Measurements from ENCODE around the gene PKN1. TPM values are rescaled to one million over a fixed set of nuclear protein-coding genes. Genes with fewer than 3 reads are reported as not detected.

Gene PKN1
- total and polyA plus RNA-seq, 9 of the 15 experiments (the other 6 are each of a cell fraction or from before 2014, with no cell fraction given): 0.30 to 228 (median 77.5) TPM

DNA sequence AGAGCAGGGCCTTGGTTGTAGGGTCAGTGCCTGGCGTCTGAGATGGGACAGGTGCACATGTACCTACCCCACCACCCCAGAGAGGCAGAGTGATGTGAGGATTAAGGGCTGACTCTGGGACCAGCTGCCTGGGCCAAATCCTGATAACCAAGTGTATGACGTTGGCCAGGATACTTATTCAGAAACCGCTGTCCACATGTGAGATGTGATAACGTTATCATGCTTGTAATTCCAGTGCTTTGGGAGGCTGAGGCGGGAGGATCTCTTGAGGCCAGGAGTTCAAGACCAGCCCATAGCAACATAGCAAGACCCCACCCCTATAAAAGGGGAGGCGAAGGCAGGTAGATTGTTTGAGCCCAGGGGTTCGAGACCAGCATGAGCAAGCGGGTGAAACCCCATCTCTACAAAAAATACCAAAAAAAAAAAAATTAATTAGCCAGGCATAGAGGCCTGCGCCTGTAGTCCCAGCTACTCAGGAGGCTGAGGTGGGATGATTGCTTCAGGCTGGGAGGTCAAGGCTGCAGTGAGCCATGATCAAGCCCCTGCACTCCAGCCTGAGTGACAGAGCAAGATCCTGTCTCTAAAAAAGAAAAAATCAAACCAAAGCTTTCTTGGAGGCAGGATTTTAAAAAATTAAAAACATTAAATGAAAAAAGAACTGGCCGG is 41.8 kb upstream of the PKN1 start (continued):
- TF ChIP-seq, protein P1, sequence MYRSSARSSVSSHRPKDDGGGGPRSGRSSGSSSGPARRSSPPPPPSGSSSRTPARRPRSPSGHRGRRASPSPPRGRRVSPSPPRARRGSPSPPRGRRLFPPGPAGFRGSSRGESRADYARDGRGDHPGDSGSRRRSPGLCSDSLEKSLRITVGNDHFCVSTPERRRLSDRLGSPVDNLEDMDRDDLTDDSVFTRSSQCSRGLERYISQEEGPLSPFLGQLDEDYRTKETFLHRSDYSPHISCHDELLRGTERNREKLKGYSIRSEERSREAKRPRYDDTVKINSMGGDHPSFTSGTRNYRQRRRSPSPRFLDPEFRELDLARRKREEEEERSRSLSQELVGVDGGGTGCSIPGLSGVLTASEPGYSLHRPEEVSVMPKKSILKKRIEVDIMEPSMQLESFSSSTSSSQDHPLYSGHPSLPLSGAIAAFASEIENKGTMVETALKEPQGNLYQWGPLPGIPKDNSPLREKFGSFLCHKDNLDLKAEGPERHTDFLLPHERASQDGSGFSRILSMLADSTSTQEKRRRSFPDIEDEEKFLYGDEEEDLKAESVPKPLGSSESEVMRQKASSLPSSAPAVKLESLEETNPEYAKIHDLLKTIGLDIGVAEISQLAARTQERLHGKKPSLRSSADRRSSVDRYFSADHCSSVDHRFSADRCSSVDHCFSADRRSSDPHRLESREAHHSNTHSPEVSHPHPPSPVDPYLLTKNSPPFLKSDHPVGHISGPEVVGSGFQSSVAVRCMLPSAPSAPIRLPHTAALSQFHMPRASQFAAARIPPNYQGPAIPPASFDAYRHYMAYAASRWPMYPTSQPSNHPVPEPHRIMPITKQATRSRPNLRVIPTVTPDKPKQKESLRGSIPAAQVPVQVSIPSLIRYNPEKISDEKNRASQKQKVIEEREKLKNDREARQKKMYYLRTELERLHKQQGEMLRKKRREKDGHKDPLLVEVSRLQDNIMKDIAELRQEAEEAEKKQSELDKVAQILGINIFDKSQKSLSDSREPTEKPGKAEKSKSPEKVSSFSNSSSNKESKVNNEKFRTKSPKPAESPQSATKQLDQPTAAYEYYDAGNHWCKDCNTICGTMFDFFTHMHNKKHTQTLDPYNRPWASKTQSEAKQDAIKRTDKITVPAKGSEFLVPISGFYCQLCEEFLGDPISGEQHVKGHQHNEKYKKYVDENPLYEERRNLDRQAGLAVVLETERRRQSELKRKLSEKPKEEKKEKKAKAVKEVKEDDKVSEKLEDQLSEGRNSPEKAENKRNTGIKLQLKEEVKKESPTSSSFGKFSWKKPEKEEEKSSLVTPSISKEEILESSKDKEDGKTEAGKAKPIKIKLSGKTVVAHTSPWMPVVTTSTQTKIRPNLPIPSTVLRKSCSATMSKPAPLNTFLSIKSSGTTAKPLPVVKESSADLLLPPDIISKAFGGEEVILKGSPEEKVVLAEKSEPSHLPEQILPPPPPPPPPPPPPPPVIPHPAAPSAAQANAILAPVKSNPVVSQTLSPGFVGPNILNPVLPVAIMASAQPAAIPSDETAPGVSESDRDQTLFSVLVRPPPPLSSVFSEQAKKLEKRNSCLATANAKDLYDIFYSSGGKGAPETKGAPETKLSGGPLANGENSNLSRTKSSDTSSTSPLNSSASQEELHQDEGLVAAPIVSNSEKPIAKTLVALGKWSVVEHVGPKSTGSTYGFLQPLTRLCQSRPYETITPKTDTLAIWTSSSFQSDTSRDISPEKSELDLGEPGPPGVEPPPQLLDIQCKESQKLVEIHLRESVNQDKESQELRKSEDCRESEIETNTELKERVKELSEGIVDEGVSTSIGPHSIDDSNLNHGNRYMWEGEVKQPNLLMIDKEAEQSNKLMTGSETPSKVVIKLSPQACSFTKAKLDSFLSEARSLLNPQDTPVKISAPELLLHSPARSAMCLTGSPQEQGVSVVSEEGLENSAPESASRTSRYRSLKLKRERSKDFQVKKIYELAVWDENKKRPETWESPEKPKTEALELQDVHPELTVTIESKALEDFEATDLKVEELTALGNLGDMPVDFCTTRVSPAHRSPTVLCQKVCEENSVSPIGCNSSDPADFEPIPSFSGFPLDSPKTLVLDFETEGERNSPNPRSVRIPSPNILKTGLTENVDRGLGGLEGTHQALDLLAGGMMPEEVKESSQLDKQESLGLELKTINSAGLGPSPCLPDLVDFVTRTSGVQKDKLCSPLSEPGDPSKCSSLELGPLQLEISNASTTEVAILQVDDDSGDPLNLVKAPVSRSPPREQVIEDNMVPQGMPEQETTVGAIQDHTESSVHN (IDR thresholded peaks at IDR 0.05; ENCODE audit: borderline replicate concordance in 1 of 2, low read depth in 1 of 2): no peak
- TF ChIP-seq, protein P2, sequence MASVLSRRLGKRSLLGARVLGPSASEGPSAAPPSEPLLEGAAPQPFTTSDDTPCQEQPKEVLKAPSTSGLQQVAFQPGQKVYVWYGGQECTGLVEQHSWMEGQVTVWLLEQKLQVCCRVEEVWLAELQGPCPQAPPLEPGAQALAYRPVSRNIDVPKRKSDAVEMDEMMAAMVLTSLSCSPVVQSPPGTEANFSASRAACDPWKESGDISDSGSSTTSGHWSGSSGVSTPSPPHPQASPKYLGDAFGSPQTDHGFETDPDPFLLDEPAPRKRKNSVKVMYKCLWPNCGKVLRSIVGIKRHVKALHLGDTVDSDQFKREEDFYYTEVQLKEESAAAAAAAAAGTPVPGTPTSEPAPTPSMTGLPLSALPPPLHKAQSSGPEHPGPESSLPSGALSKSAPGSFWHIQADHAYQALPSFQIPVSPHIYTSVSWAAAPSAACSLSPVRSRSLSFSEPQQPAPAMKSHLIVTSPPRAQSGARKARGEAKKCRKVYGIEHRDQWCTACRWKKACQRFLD (CRISPR knock-in tag; IDR thresholded peaks at IDR 0.05): peak; percentile 90
- TF ChIP-seq, protein P3, sequence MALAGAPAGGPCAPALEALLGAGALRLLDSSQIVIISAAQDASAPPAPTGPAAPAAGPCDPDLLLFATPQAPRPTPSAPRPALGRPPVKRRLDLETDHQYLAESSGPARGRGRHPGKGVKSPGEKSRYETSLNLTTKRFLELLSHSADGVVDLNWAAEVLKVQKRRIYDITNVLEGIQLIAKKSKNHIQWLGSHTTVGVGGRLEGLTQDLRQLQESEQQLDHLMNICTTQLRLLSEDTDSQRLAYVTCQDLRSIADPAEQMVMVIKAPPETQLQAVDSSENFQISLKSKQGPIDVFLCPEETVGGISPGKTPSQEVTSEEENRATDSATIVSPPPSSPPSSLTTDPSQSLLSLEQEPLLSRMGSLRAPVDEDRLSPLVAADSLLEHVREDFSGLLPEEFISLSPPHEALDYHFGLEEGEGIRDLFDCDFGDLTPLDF (CRISPR knock-in tag; IDR thresholded peaks at IDR 0.05): no peak
- TF ChIP-seq GATAD2B (IDR thresholded peaks at IDR 0.05; ENCODE audit: borderline replicate concordance) (no peak), NR4A1 (CRISPR knock-in tag; IDR thresholded peaks at IDR 0.05) (no peak), NR4A1 (tag; IDR thresholded peaks at IDR 0.05) (no peak), FOS (IDR thresholded peaks at IDR 0.05; ENCODE audit: extremely low read depth, insufficient read length) (no peak), ZC3H4 (CRISPR knock-in tag; IDR thresholded peaks at IDR 0.05; ENCODE audit: borderline replicate concordance) (no peak), MBD2 (IDR thresholded peaks at IDR 0.05; ENCODE audit: borderline replicate concordance, low read depth) (0 out of 2 replicates have a peak, but pooled peaks have one; percentile 54), ZNF24 (IDR thresholded peaks at IDR 0.05) (peak; percentile 29; the same call in 1 of the 2 replicates), FUS (optimal IDR thresholded peaks at IDR 0.05; ENCODE audit: low read depth, low read length) (no peak), ZFP1 (CRISPR knock-in tag; IDR thresholded peaks at IDR 0.05) (no peak), ATF7 (IDR thresholded peaks at IDR 0.05) (peak; percentile 77)
- TF ChIP-seq, protein P4, sequence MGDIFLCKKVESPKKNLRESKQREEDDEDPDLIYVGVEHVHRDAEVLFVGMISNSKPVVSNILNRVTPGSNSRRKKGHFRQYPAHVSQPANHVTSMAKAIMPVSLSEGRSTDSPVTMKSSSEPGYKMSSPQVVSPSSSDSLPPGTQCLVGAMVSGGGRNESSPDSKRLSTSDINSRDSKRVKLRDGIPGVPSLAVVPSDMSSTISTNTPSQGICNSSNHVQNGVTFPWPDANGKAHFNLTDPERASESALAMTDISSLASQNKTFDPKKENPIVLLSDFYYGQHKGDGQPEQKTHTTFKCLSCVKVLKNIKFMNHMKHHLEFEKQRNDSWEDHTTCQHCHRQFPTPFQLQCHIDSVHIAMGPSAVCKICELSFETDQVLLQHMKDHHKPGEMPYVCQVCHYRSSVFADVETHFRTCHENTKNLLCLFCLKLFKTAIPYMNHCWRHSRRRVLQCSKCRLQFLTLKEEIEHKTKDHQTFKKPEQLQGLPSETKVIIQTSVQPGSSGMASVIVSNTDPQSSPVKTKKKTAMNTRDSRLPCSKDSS (IDR thresholded peaks at IDR 0.05; ENCODE audit: low read depth, partially characterized antibody): no peak
